A549 (cell line): ENCODE data around the gene TIGD1. TPM values are rescaled to one million over a fixed set of nuclear protein-coding genes. Genes with fewer than 3 reads are reported as not detected.

Experiments
- ATAC-seq, 2 experiments: fragments of 200-7000 bp in 1 of 2; fragments of >200 bp in 1 of 2; cut with Nextera tagmentation in 1 of 2; cut with Tn5 transposase in 1 of 2; 3 replicates each; pipeline versions ENCODE4 v1.8.0 to v1.9.1; 2018 to 2020; ENCODE audit warnings: mild to moderate bottlenecking in 1 of 2, moderate library complexity in 1 of 2
- CTCF ChIA-PET: fragments of 300-600 bp; sonication (Branson Sonifier 250); formaldehyde crosslinking; extraction: SDS; loops from one replicate; lab custom pipeline; 2021; ENCODE audit warnings: antibody characterized with exemption, inconsistent platforms; lab: Yijun Ruan, JAX
- POLR2A ChIA-PET: fragments of 350-600 bp; formaldehyde crosslinking; extraction: SDS; loops from one replicate; lab custom pipeline; 2021; ENCODE audit warnings: antibody characterized with exemption, inconsistent platforms; lab: Yijun Ruan, JAX
- DNase-seq, 2 experiments: peaks; one replicate each; pipeline versions ENCODE4 v3.0.0 to v3.0.0-alpha.2; 2011 to 2016; ENCODE audit warnings: low read depth in 1 of 2, low spot score in 1 of 2
- FAIRE-seq: peaks from 2 replicates; lab custom pipeline; 2011; peaks lifted over from hg19 to GRCh38; lab: Jason Lieb, UNC
- H3K27ac ChIP-seq, 2 experiments: fragments of >200 bp; sonication (Bioruptor Twin); formaldehyde crosslinking; 3 replicates each; pipeline ENCODE4 v1.5.1; 2016 to 2017
- H3K4me1 ChIP-seq: fragments of >200 bp; sonication (Bioruptor Twin); formaldehyde crosslinking; 3 replicates; pipeline ENCODE4 v1.6.1; 2016
- H3K4me2 ChIP-seq: fragments of >200 bp; sonication (Bioruptor Twin); formaldehyde crosslinking; 3 replicates; pipeline ENCODE4 v1.6.1; 2016
- H3K4me3 ChIP-seq: fragments of >200 bp; sonication (Bioruptor Twin); formaldehyde crosslinking; 3 replicates; pipeline ENCODE4 v1.5.1; 2016
- H3K9me3 ChIP-seq: fragments of >200 bp; sonication (Bioruptor Twin); formaldehyde crosslinking; 3 replicates; pipeline ENCODE4 v1.6.1; 2016
- BHLHE40 ChIP-seq: IDR thresholded peaks from 2 replicates; pipeline ENCODE4 v1.6.1; 2012; ENCODE audit warnings: low read depth, low read length, inconsistent platforms
- CHD2 ChIP-seq: fragments of 150-350 bp; IDR thresholded peaks from 2 replicates; pipeline ENCODE4 v1.6.1; 2014; ENCODE audit warnings: low read length; ENCODE audit not compliant: partially characterized antibody
- CHD4 ChIP-seq: fragments of 200-600 bp; sonication (generic); IDR thresholded peaks from 2 replicates; pipeline ENCODE4 v1.6.1; 2016; ENCODE audit warnings: antibody characterized with exemption, mild to moderate bottlenecking, borderline replicate concordance
- E2F6 ChIP-seq: IDR thresholded peaks from 2 replicates; pipeline ENCODE4 v1.6.1; 2012; ENCODE audit warnings: low read depth, borderline replicate concordance
- EHMT2 ChIP-seq: fragments of 200-600 bp; sonication (generic); IDR thresholded peaks from 2 replicates; pipeline ENCODE4 v1.6.1; 2016; ENCODE audit warnings: antibody characterized with exemption, low read depth, mild to moderate bottlenecking, moderate library complexity
- ELK1 ChIP-seq: fragments of 150-350 bp; IDR thresholded peaks from 2 replicates; pipeline ENCODE4 v1.6.1; 2014; ENCODE audit warnings: low read depth, mild to moderate bottlenecking, low read length
- FOSL2 ChIP-seq, 2 experiments: fragments of 450-650 bp in 1 of 2; fragments of >200 bp in 1 of 2; sonication (Bioruptor Twin) in 1 of 2; formaldehyde crosslinking; IDR thresholded peaks; 2 replicates each; pipeline versions ENCODE4 v1.5.0 to v1.6.1; 2016 to 2020; ENCODE audit warnings: mild to moderate bottlenecking in 1 of 2, moderate library complexity in 1 of 2
- JUN ChIP-seq, 2 experiments: fragments of >200 bp; sonication (Bioruptor Twin); formaldehyde crosslinking; IDR thresholded peaks; 2 replicates in 1 of 2; 3 replicates in 1 of 2; pipeline ENCODE4 v1.6.1; 2016 to 2017
- JUNB ChIP-seq: fragments of >200 bp; sonication (Bioruptor Twin); formaldehyde crosslinking; IDR thresholded peaks from 2 replicates; pipeline ENCODE4 v1.6.1; 2016
- KDM1A ChIP-seq: fragments of 200-600 bp; sonication (generic); IDR thresholded peaks from 2 replicates; pipeline ENCODE4 v1.6.1; 2016; ENCODE audit warnings: low read depth, mild to moderate bottlenecking
- MAFK ChIP-seq: fragments of 450-650 bp; IDR thresholded peaks from 2 replicates; pipeline ENCODE4 v1.6.1; 2014; ENCODE audit not compliant: partially characterized antibody
- NFE2L2 ChIP-seq: fragments of 150-350 bp; conservative IDR thresholded peaks from 2 replicates; pipeline ENCODE4 v1.6.1; 2014; ENCODE audit warnings: low read length
- NPAS2 ChIP-seq: fragments of 250-450 bp; sonication (Bioruptor Pico); IDR thresholded peaks from 2 replicates; pipeline ENCODE4 v1.8.0; 2022; ENCODE audit warnings: mild to moderate bottlenecking, moderate library complexity, borderline replicate concordance
- POLR2A ChIP-seq: IDR thresholded peaks from 2 replicates; pipeline ENCODE4 v1.6.1; 2012; ENCODE audit warnings: mild to moderate bottlenecking, low read length
- POLR2AphosphoS2 ChIP-seq: conservative IDR thresholded peaks from 2 replicates; pipeline ENCODE4 v1.6.1; 2012; ENCODE audit warnings: low read length, improper control_type of control experiment, inconsistent platforms
- RAD21 ChIP-seq, 2 experiments: fragments of >200 bp in 1 of 2; sonication (Bioruptor Twin) in 1 of 2; formaldehyde crosslinking in 1 of 2; IDR thresholded peaks in 1 of 2; conservative IDR thresholded peaks in 1 of 2; 2 replicates in 1 of 2; 3 replicates in 1 of 2; pipeline ENCODE4 v1.6.1; 2012 to 2018; ENCODE audit warnings: inconsistent platforms in 1 of 2
- RCOR1 ChIP-seq: fragments of 150-350 bp; IDR thresholded peaks from 2 replicates; pipeline ENCODE4 v1.6.1; 2014; ENCODE audit warnings: antibody characterized with exemption, low read length, low read depth
- RFX5 ChIP-seq: fragments of 450-650 bp; IDR thresholded peaks from 2 replicates; pipeline ENCODE4 v1.7.1; 2014; ENCODE audit warnings: antibody characterized with exemption, mild to moderate bottlenecking, moderate library complexity
- SMC3 ChIP-seq: fragments of >200 bp; sonication (Bioruptor Twin); formaldehyde crosslinking; IDR thresholded peaks from 3 replicates; pipeline ENCODE4 v1.6.1; 2018; ENCODE audit warnings: inconsistent platforms
- TP53 ChIP-seq: fragments of 250-450 bp; sonication (Bioruptor Pico); IDR thresholded peaks from 2 replicates; pipeline ENCODE4 v1.5.0; 2021; ENCODE audit warnings: mild to moderate bottlenecking, moderate library complexity
- ZNF302 ChIP-seq: fragments of 250-450 bp; sonication (Bioruptor Pico); IDR thresholded peaks from 2 replicates; pipeline ENCODE4 v1.9.0; 2021; ENCODE audit warnings: inconsistent platforms, mild to moderate bottlenecking, moderate library complexity
- WGBS: methylation state at CpG from one replicate; pipeline ENCODE4 v1.1.6; 2017; ENCODE audit errors: missing lambda C conversion rate; 5-methylcytosine and 5-hydroxymethylcytosine counted together
- polyA plus RNA-seq, 4 experiments: library from polyadenylated mRNA; depleted of rRNA in 3 of 4; stranded (reverse); fragments of >200 nt; fragmentation: RNase III in 1 of 4; extraction: RNeasy Plus Mini Kit Qiagen cat#74134 plus additional on column Dnase treatment in 1 of 4; gene quantifications; 2 replicates in 3 of 4; 3 replicates in 1 of 4; pipeline ENCODE4 v1.2.3, GENCODE V29; 2011 to 2017
- TF ChIP-seq, protein P1 (sequence below): fragments of >200 bp; sonication (Bioruptor Twin); formaldehyde crosslinking; IDR thresholded peaks from 3 replicates; pipeline ENCODE4 v1.5.1; 2016
- TF ChIP-seq, protein P2 (sequence below): fragments of 250-450 bp; sonication (Bioruptor Pico); IDR thresholded peaks from 2 replicates; pipeline ENCODE4 v1.5.0; 2021; ENCODE audit warnings: mild to moderate bottlenecking, moderate library complexity, borderline replicate concordance
- TF ChIP-seq, protein P3 (sequence below): fragments of 450-650 bp; IDR thresholded peaks from 2 replicates; pipeline ENCODE4 v1.6.1; 2014; ENCODE audit warnings: antibody characterized with exemption

TIGD1 gene
- polyA plus RNA-seq, 2 of the 4 experiments (the other 2 are of a cell fraction) = 5.7 to 10.5 TPM

DNA sequence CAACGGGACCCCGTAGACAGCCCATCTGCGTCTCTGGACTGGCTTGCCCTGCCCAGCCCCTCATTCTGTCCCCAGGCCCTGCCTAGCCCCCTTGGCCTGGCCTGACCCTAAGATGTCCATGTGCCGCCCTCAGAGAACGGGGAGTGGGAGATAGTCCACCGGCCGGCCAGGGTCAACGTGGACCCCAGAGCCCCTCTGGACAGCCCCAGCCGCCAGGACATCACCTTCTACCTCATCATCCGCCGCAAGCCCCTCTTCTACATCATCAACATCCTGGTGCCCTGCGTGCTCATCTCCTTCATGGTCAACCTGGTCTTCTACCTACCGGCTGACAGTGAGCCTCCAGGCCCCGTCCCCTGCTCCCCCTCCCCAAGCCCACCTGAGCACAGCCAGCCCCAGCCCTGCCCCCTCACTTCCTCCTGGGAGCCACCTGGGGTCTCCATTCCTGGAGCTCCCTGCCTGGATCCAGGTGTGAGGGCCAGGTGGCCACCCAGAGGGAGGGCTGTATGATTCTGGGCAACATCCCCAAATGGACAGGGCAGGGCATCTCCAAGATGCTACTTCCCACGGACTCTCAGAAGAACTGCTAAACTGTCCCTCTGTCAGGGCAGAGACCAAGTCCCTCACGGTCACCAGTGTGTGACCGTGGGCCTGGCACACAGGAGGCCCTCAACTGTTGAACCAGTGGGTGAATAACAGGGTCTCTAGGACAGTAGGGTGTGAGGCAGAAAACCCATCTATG lies 20.4 kb downstream of the TIGD1 start (continued):
- TF ChIP-seq MAFK = no peak

DNA sequence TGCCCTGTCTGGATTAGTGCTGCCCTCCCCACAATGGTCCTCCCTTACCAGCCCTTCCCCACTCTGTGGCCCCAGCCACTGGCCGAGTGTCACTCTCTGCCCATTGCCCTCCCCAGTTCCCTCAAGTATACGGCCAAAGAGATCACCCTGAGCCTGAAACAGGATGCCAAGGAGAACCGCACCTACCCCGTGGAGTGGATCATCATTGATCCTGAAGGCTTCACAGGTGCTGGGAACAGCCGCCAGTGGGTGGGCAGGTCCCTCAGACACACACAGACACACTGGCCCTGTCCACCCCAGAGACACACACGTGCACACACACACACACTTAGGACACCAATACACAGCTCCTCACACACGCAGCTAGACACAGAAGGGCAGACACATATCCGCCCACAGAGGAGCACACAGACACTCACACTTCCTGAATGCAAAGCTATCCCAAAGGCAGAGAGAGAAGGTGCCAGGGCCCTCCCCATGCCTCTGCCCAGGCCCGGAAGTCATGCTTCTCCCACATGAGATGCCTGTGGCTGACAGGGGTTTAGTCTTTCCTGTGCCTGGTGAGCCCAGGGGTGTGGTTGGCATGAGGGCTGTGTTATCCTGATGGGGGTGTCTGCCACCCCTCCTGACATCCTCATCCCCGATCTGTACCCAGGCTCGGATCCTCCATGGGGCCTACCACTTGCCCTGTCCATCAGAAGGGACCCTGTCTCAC lies 21.5 kb downstream of the TIGD1 start:
- Histone ChIP-seq H3K4me1 (0 out of 3 replicates have a peak, but pooled peaks cover 3% of the 10 kb centered on the region), H3K27ac (no peak overlapping the region), H3K4me2 (no peak overlapping the region), H3K4me3 (no peak overlapping the region), H3K9me3 (no peaks in the 10 kb centered on the region)
- TF ChIP-seq, protein P1, sequence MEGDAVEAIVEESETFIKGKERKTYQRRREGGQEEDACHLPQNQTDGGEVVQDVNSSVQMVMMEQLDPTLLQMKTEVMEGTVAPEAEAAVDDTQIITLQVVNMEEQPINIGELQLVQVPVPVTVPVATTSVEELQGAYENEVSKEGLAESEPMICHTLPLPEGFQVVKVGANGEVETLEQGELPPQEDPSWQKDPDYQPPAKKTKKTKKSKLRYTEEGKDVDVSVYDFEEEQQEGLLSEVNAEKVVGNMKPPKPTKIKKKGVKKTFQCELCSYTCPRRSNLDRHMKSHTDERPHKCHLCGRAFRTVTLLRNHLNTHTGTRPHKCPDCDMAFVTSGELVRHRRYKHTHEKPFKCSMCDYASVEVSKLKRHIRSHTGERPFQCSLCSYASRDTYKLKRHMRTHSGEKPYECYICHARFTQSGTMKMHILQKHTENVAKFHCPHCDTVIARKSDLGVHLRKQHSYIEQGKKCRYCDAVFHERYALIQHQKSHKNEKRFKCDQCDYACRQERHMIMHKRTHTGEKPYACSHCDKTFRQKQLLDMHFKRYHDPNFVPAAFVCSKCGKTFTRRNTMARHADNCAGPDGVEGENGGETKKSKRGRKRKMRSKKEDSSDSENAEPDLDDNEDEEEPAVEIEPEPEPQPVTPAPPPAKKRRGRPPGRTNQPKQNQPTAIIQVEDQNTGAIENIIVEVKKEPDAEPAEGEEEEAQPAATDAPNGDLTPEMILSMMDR = no peak
- TF ChIP-seq EHMT2 = no peak
- no peak for TF ChIP-seq FOSL2 (IDR thresholded peaks at IDR 0.05)
- no peak for TF ChIP-seq FOSL2 (CRISPR knock-in tag; IDR thresholded peaks at IDR 0.05)
- no peak for TF ChIP-seq MAFK
- TF ChIP-seq SMC3 = no peak
- no peak for TF ChIP-seq JUN (IDR thresholded peaks at IDR 0.05)
- no peak for TF ChIP-seq CHD4
- no peak for TF ChIP-seq E2F6
- TF ChIP-seq POLR2AphosphoS2 = no peak
- TF ChIP-seq BHLHE40 = no peak
- no peak for TF ChIP-seq ELK1
- TF ChIP-seq CHD2 = no peak
- no peak for TF ChIP-seq NFE2L2
- TF ChIP-seq, protein P2, sequence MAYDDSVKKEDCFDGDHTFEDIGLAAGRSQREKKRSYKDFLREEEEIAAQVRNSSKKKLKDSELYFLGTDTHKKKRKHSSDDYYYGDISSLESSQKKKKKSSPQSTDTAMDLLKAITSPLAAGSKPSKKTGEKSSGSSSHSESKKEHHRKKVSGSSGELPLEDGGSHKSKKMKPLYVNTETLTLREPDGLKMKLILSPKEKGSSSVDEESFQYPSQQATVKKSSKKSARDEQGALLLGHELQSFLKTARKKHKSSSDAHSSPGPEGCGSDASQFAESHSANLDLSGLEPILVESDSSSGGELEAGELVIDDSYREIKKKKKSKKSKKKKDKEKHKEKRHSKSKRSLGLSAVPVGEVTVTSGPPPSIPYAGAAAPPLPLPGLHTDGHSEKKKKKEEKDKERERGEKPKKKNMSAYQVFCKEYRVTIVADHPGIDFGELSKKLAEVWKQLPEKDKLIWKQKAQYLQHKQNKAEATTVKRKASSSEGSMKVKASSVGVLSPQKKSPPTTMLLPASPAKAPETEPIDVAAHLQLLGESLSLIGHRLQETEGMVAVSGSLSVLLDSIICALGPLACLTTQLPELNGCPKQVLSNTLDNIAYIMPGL (CRISPR knock-in tag) = no peak
- no peak for TF ChIP-seq JUNB
- no peak for TF ChIP-seq KDM1A
- FAIRE-seq (no peak), ATAC-seq (no peak), DNase-seq (no peak)
- ChIA-PET CTCF (interaction anchor here (0.6 kb wide), 1 partner anchor 9 kb away, joined by 3 read pairs; no protein-coding TSS in a partner anchor), POLR2A (no interaction called here)
- WGBS = 74% methylated on average over 6 of the region's 11 CpGs

- Histone ChIP-seq H3K9me3 (no peaks in the 10 kb centered on the region), H3K4me2 (no peak overlapping the region), H3K4me1 (peaks cover 7% of the 10 kb centered on the region; the same call in 1 of the 3 replicates), H3K27ac (no peak overlapping the region), H3K4me3 (no peak overlapping the region)
- POLR2A ChIA-PET = no interaction called here
- WGBS = 54% methylated on average over 6 of the region's 6 CpGs
- CTCF ChIA-PET = no interaction called here
- ATAC-seq = no peak
- TF ChIP-seq RCOR1 (no peak), NPAS2 (CRISPR knock-in tag) (no peak), ZNF302 (CRISPR knock-in tag) (no peak), RAD21 (conservative IDR thresholded peaks at IDR 0.05 in 1 of 2, IDR thresholded peaks at IDR 0.05 in 1 of 2) (no peak), POLR2A (no peak), TP53 (CRISPR knock-in tag) (no peak), RFX5 (no peak), FOSL2 (IDR thresholded peaks at IDR 0.05) (no peak), FOSL2 (CRISPR knock-in tag; IDR thresholded peaks at IDR 0.05) (no peak)
- TF ChIP-seq, protein P3, sequence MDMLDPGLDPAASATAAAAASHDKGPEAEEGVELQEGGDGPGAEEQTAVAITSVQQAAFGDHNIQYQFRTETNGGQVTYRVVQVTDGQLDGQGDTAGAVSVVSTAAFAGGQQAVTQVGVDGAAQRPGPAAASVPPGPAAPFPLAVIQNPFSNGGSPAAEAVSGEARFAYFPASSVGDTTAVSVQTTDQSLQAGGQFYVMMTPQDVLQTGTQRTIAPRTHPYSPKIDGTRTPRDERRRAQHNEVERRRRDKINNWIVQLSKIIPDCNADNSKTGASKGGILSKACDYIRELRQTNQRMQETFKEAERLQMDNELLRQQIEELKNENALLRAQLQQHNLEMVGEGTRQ = no peak
- DNase-seq = no peak
- no peak for FAIRE-seq
Observed at GRCh38 chr2:232527905-232528470, 22.4 kb downstream of the TIGD1 start.
